Measurements from ENCODE around the gene SLC25A12.

SLC25A12 gene

DNA sequence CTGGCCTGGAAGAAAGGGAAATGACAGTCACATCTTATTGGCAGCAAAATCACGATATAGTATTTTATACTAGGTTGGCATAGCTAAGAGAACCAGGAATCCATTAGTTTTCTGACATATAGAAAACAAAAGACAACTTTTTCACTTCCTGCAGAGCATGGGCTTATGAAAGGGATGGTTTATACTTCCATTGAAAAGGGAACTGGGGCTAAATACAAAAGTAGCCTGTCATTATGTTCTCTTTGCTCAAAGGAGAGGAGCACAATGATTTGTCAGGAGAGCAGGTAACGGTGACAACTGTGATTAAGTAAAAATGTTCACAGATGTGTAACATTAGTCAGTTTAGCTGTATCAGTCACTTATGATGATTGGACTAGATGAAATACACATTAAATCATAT is 46.4 kb downstream of the SLC25A12 start:
- no peak for DNase-seq (ENCODE audit: low read depth)
- no peak overlapping the region for H3K4me3 ChIP-seq (ENCODE audit: low read depth, low read length)

DNA sequence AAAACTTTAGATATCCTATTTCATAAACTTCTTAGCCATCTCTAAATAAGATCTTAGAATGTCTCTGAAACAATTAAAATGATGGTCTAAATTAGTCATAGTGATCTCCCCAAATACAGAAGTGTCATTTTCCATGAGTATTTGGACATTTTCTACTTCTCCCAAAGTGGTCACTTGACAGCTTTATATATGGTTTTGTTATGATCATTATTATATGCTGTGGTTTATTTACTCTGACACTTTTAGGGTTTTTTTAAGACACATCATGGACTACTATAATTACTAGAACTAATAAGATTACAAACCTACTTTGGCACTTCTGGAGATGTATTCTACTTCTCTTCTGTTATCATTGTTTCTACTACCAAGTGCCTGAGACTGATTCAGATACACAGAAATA is 47.1 kb downstream of the SLC25A12 start:
- TF ChIP-seq, protein P1, sequence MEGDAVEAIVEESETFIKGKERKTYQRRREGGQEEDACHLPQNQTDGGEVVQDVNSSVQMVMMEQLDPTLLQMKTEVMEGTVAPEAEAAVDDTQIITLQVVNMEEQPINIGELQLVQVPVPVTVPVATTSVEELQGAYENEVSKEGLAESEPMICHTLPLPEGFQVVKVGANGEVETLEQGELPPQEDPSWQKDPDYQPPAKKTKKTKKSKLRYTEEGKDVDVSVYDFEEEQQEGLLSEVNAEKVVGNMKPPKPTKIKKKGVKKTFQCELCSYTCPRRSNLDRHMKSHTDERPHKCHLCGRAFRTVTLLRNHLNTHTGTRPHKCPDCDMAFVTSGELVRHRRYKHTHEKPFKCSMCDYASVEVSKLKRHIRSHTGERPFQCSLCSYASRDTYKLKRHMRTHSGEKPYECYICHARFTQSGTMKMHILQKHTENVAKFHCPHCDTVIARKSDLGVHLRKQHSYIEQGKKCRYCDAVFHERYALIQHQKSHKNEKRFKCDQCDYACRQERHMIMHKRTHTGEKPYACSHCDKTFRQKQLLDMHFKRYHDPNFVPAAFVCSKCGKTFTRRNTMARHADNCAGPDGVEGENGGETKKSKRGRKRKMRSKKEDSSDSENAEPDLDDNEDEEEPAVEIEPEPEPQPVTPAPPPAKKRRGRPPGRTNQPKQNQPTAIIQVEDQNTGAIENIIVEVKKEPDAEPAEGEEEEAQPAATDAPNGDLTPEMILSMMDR (IDR thresholded peaks at IDR 0.05; ENCODE audit: low read depth, low read length, missing control alignments) = no peak
- DNase-seq (ENCODE audit: low read depth) = no peak

More for the DNA sequence above, 46.4 kb downstream of the SLC25A12 start:
- TF ChIP-seq, protein P1 (IDR thresholded peaks at IDR 0.05; ENCODE audit: low read depth, low read length, missing control alignments) = no peak

DNA sequence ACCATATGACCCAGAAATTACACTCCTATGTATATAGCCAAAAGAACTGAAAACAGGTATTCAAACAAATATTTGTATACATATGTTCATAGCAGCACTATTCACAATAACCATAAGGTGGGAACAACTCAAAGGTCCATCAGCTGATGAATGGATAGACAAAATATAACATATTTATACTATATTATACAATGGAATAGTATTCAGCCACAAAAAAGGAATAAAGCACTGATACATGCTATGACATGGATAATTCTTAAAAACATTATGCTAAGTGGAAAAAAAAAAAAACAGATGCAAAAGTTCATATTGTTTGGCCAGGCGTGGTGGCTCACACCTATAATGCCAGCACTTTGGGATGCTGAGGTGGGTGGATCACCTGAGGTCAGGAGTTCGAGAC is 52.0 kb downstream of the SLC25A12 start:
- no peak overlapping the region for H3K4me3 ChIP-seq (ENCODE audit: low read depth, low read length)
- TF ChIP-seq, protein P1 (IDR thresholded peaks at IDR 0.05; ENCODE audit: low read depth, low read length, missing control alignments) = no peak
- DNase-seq (ENCODE audit: low read depth) = no peak

More for the DNA sequence above, 47.1 kb downstream of the SLC25A12 start:
- no peak overlapping the region for H3K4me3 ChIP-seq (ENCODE audit: low read depth, low read length)

DNA sequence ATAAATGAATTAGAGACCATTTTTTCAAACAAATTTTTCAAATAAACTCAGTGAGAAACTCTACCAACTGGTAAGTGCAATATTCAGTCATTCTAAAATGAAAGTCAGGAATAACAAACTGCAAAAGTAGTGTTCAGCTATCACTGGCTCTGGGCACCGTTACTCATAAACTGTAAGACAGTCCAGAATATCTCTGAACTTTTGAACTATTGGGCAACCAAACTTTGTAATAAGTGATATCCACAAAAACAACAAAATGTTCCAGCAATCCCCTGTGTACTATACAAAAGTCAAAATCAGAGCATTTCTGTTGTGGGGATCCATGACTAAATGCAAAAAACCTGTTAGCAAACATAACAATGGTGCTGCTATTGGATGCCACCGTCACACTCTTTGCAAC is 56.3 kb downstream of the SLC25A12 start:
- no peak for DNase-seq (ENCODE audit: low read depth)
- H3K4me3 ChIP-seq (ENCODE audit: low read depth, low read length) = no peak overlapping the region
- TF ChIP-seq, protein P1 (IDR thresholded peaks at IDR 0.05; ENCODE audit: low read depth, low read length, missing control alignments) = no peak

DNA sequence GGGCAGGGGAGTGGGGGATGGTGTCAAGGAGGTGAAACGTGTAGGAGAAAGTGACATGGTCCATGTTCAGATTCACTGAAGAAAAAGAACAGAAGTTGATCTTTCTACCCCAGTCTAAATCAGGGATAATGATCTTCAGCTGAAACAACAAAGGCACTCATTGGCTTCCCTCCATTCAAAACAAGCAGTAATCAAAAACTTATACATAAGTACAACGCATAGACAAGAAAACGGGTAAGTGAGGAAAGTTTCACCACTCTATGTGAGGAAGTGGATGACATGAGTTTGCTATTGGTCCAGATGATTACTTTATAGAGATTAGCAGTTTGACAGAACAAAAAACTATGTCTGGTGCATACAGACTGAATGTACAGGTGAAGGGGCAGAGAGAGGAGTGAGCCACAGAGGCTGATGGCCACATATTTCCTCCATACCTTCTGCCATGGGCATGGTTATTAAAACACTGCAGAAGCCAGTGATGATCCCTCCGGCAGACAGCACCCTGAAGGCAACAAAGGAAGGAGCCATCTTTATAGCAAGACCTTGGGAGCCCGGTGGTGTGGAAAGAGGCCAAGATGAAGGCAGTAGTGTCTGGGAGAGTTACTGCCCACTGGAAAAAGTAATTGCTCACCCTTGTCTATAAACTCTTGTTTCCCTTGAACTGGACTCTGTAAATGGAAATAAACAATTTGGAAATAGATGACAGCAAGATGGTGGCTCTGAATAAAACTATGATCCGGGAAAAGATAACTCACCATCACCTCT is 57.7 kb downstream of the SLC25A12 start:
- TF ChIP-seq, protein P1 (IDR thresholded peaks at IDR 0.05; ENCODE audit: low read depth, low read length, missing control alignments) = no peak
- no peak overlapping the region for H3K4me3 ChIP-seq (ENCODE audit: low read depth, low read length)
- DNase-seq (ENCODE audit: low read depth) = no peak

DNA sequence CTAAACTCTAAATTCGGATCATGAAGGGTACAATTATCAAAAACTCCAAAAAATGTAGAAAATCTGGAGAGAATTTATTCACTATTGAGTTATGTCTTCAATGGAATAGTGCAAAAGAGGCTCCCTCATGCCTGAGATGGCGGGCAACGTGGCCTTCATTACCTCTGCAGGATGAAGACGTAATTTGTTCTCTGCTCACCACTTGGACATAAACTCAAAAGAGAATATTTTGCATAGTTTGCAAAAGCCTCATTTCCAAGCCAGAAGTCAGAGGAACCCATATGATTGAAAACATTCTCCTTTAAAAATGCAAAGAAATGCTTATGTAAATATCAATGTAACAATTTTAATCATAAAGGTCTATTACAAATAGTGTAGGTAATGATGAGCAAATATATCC is 58.7 kb downstream of the SLC25A12 start:
- DNase-seq (ENCODE audit: low read depth) = no peak
- no peak overlapping the region for H3K4me3 ChIP-seq (ENCODE audit: low read depth, low read length)
- TF ChIP-seq, protein P1 (IDR thresholded peaks at IDR 0.05; ENCODE audit: low read depth, low read length, missing control alignments) = no peak

DNA sequence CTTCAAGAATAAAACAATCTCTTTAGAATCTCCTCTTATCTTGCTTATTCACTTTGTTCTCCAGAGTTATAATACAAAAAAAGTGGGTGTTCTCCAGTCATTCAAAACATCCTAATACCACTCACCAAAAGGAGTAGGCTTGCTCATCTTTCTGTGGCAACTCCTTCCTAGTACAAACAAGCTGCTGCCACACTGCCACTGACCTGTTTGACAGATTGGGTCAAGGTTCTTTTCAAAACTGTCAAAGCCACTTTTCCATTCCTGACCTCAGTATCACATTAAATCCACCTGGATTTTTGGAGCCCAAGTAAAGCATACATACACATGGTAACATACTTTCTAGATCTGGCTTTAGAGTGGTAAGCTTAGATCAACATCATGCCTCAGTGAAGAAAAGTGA is 59.8 kb downstream of the SLC25A12 start:
- TF ChIP-seq, protein P1 (IDR thresholded peaks at IDR 0.05; ENCODE audit: low read depth, low read length, missing control alignments) = no peak
- no peak overlapping the region for H3K4me3 ChIP-seq (ENCODE audit: low read depth, low read length)
- no peak for DNase-seq (ENCODE audit: low read depth)

All from GM12864 (cell line).